Stimulated activated CD4-positive, alpha-beta T cell treated with anti-CD3 and anti-CD28 coated beads, Interleukin-15, amount 100 ng/mL, for 1 hour (primary cell): ENCODE results near the gene NEURL4.
"Not testable (repeated sequence)": the region's sequence is repeated elsewhere in the genome, so short reads cannot be mapped to it uniquely, and the experiment has no call there.

Experiments used
- DNase-seq, 2 donors: peaks; one replicate each; pipeline ENCODE4 v3.0.0-alpha.2; 2020; ENCODE audit warnings: low read depth in 1 of 2, low spot score in 1 of 2

The NEURL4 gene

GRCh38 chr17:7328840-7329373 is at the start of gene NEURL4:
Gene NEURL4, minus strand, starts transcription at chr17:7329335. Its CDS starts 23 bp downstream, at chr17:7329312.
- no peak for DNase-seq

DNA sequence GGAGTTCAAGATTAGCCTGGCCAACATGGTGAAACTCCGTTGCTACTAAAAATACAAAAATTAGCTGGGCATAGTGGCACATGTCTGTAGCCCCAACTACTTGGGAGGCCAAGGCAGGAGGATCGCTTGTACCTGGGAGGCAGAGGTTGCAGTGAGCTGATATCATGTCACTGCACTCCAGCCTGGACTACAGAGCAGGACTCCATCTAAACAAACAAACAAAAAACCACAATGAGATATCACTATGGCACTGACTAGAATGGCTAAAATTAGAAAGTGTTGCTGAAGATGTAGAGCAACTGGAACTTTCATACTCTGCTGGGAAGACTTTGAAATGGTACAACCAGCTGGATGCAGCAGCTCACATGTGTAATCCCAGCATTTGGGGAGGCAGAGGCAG is 45.2 kb upstream of the NEURL4 start:
- DNase-seq: no peak

- DNase-seq: no peak
Measured at GRCh38 chr17:7370853-7371252, 41.7 kb upstream of the NEURL4 start.

- DNase-seq: no peak
Measured at GRCh38 chr17:7369825-7370224, 40.7 kb upstream of the NEURL4 start.

- not testable (repeated sequence) for DNase-seq
Measured at GRCh38 chr17:7368599-7368994, 39.5 kb upstream of the NEURL4 start.

DNA sequence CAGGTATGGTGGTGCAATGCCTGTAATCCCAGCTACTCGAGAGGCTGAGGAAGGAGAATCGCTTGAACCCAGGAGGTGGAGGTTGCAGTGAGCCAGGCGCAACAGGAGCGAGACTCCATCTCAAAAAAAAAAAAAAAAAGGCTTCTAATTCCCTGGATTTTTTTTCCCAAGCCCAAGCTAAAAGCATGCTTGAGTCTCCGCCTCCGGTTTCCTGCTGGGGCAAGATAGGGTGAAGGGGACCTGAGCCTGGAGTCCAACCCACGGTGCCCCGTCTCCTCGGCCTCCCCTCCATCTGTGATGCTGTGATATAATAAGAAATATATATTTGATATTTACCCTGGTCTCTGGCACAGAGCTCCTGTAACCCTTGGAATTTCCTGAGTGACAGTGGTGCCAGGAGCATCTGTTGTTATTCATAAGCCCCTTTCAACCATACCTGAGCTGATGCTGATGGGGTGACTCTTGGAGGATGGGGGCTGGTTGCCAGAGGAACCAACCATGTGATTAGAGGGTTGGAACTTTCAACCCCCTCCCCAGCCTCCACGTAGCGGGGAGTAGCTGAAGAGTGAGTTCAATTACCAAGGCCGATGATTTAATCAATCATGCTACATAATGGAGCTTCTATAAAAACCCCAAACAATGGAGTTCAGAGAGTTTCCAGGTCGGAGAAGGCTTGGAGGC is 38.9 kb upstream of the NEURL4 start:
- no peak for DNase-seq

GRCh38 chr17:7367083-7367482 is 37.9 kb upstream of the NEURL4 start:
- no peak for DNase-seq

GRCh38 chr17:7365963-7366362 is 36.8 kb upstream of the NEURL4 start:
- DNase-seq: not testable (repeated sequence)

- DNase-seq: no peak
Measured at GRCh38 chr17:7363311-7363710, 34.2 kb upstream of the NEURL4 start.

- DNase-seq: no peak
Measured at GRCh38 chr17:7361906-7362305, 32.8 kb upstream of the NEURL4 start.

- DNase-seq: no peak
Measured at GRCh38 chr17:7357381-7357780, 28.2 kb upstream of the NEURL4 start.

- no peak for DNase-seq
Measured at GRCh38 chr17:7356756-7357155, 27.6 kb upstream of the NEURL4 start.

DNA sequence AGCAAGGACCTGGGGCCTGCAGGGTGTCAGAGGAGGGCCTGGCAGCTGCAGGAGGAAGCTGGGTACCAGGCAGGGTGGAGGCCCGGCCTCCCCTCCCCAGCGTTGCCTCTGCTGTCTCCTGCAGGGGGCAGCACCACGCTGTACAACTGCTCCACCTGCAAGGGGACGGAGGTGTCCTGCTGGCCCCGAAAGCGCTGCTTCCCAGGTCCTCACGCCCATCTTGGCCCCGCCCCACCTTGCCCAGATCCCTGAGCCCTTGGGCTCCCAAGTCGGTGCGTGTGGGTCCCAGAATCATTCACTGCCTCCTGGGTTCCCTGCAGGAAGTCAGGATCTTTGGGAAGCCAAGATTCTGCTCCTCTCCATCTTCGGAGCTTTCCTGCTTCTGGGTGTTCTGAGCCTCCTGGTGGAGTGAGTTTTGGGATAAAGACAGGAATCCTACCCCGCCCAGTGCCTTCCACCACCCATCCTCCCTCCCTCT is 27.0 kb upstream of the NEURL4 start:
- DNase-seq: peak; percentile 72 to 73

GRCh38 chr17:7355573-7355972 is 26.4 kb upstream of the NEURL4 start:
- no peak for DNase-seq

- no peak for DNase-seq
Measured at GRCh38 chr17:7355053-7355452, 25.9 kb upstream of the NEURL4 start, which contains the start of gene TMEM95. Gene TMEM95, plus strand, starts transcription at chr17:7355156. Its CDS starts 49 bp downstream, at chr17:7355205.

DNA sequence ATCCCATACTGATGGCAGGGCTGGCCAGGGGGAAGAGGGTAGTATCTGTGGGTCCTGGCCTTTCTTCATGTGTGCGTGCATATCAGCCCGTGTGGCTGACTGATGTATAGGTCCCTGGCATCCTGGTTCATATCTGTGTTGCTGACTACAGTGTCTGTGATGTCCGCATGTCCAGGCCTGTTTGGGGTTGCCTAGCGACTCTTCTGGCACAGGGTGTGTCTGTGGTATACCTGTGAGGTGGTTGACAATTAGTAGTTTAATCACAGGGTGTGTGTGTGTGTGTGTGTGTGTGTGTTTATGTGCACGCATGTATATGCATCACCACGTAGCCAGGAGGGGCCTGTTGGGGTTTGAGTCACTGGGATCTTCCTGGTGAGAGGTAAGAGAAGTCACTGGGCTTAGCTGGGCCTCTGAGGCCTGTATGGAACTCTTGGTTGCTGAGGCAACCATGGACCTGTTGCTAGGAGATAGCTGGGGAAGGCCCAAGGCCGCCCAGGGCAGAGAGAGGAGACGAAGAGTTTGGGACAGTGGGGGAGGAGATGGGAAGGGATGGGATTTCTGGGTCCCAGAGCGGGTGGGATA is 25.2 kb upstream of the NEURL4 start:
- DNase-seq: no peak

GRCh38 chr17:7352910-7353635 is 23.9 kb upstream of the NEURL4 start:
- DNase-seq: no peak

DNA sequence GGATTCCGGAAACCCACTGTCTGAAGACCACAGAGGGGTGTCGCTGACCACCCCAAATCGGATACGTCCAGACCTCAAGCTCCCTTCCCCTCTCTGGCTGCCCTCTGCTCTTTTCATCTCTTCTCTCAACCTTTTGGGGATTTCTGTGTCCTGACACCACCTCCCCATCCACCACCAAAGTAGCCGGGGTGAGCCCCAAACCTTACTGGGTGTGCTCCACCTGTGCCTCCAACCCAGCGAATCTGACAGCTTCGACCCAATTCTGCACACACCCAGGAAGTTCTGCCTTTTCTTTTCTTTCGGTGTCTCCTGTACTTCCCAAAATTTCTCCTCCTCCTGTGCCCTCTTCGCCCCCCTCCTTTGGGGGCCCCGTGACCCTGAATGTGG is 23.4 kb upstream of the NEURL4 start:
- no peak for DNase-seq

DNA sequence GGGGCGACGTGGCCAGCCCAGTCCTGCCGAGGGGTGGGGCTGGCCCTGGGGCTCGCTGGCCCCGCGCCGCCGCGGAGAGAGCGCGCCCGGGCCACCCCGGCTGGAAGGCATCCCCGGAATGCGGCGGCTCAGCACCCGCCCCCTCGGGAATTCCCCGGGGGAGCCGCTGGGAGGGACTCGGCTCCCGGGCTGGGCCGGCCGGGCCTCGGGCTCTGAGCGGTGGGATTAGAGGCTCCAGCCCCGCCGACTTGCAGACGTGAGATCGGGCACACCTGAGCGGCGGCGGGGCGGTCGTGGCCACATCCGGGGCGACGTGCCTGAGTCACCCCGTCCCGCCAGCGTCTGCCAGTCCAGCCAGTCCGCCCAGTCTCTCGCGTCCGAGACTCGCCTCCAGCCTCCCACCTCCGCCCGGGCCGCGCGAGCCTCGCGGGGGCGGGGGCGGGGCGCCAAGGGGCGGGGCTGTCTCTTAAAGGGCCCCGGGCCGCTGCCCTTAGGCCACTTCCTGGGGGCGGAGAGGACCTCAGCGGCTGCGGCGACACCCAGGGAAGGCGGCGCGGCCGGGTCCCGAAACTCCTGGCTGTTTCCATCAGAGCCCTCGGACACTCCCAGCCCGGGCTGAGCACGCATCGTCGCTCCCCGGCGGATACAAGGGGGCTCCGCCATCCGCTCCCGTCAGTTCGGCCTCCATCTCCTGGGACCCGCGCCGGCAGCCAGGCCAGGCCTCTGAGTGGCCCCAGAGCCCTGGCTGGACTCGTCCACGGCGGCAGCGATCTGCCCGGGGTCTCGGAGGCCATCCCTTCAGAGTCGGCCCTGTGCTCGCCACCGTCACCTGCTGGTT is 22.7 kb upstream of the NEURL4 start, which contains the start of gene KCTD11:
TSS of gene KCTD11 (plus strand) at position 498 of the 838 bp plus-strand sequence.
- peak; percentile 51 to 56 for DNase-seq

- DNase-seq: no peak
Measured at GRCh38 chr17:7348478-7349242, 19.5 kb upstream of the NEURL4 start.
